Upper lobe of right lung (tissue), 1 donor: Measurements from ENCODE around the gene PMFBP1. TPM values are rescaled to one million over a fixed set of nuclear protein-coding genes. Genes with fewer than 3 reads are reported as not detected.

Experiments used
- ATAC-seq: fragments of 200-7000 bp; cut with Tn5 transposase; one replicate; pipeline ENCODE4 v1.9.1; 2020; ENCODE audit warnings: mild to moderate bottlenecking, moderate library complexity
- DNase-seq: peaks from one replicate; pipeline ENCODE4 v3.0.0-alpha.2; 2020
- H3K27ac ChIP-seq: fragments of 200-600 bp; one replicate; pipeline ENCODE4 v1.8.0; 2022
- H3K27me3 ChIP-seq: fragments of 200-600 bp; one replicate; pipeline ENCODE4 v1.8.0; 2022; ENCODE audit warnings: mild to moderate bottlenecking
- H3K36me3 ChIP-seq: fragments of 200-600 bp; one replicate; pipeline ENCODE4 v1.8.0; 2022
- H3K4me1 ChIP-seq: fragments of 200-600 bp; one replicate; pipeline ENCODE4 v1.8.0; 2022
- H3K4me3 ChIP-seq: fragments of 200-600 bp; one replicate; pipeline ENCODE4 v1.8.0; 2022; ENCODE audit warnings: mild to moderate bottlenecking
- H3K9me3 ChIP-seq: fragments of 200-600 bp; one replicate; pipeline ENCODE4 v1.8.0; 2022
- CTCF ChIP-seq: fragments of 200-600 bp; IDR thresholded peaks from one replicate; pipeline ENCODE4 v1.8.0; 2022; ENCODE audit warnings: antibody characterized with exemption
- intact Hi-C: fragments of 100-400 bp; cut with DNase I; formaldehyde crosslinking; loops from one replicate; pipeline ENCODE4 v1.11.0; 2022
- total RNA-seq: library from RNA; stranded (reverse); fragmentation: NEBNext Ultra II Directional; extraction: Animal tissue kit (Norgen Biotek cat#: 25700); gene quantifications from one replicate; pipeline ENCODE4 v1.2.1, GENCODE V29; 2021
- donor health status: DM: no; HTN: yes; CAD: no; lungs with severe emphysema.

Gene PMFBP1
- total RNA-seq, 1 donor from 2014 or later, result 0.23 TPM

- Histone ChIP-seq H3K4me3 (no peak overlapping the region), H3K36me3 (no peaks in the 10 kb centered on the region), H3K27ac (no peak overlapping the region), H3K27me3 (no peaks in the 10 kb centered on the region), H3K4me1 (no peaks in the 10 kb centered on the region), H3K9me3 (no peaks in the 10 kb centered on the region)
- ATAC-seq, result no peak
- DNase-seq, result no peak
- no peak for TF ChIP-seq CTCF
- intact Hi-C loops, result no loop called here
Observed at GRCh38 chr16:72120026-72120425, 51.9 kb downstream of the PMFBP1 start.

- no peaks in the 10 kb centered on the region for H3K27me3 ChIP-seq
- H3K4me3 ChIP-seq, result no peak overlapping the region
- no peaks in the 10 kb centered on the region for H3K4me1 ChIP-seq
- intact Hi-C loops, result no loop called here
- no peak for TF ChIP-seq CTCF
- no peak for ATAC-seq
- H3K27ac ChIP-seq, result no peak overlapping the region
- no peaks in the 10 kb centered on the region for H3K9me3 ChIP-seq
- DNase-seq, result no peak
- peaks cover 49% of the 10 kb centered on the region for H3K36me3 ChIP-seq
Observed at GRCh38 chr16:72113616-72113945, 58.4 kb downstream of the PMFBP1 start.

GRCh38 chr16:72112906-72113615 lies 58.9 kb downstream of the PMFBP1 start:
- Histone ChIP-seq H3K27ac (no peak overlapping the region), H3K4me1 (no peaks in the 10 kb centered on the region), H3K4me3 (no peak overlapping the region), H3K9me3 (no peaks in the 10 kb centered on the region), H3K27me3 (no peaks in the 10 kb centered on the region), H3K36me3 (peaks cover 54% of the 10 kb centered on the region)
- DNase-seq (no peak), ATAC-seq (no peak)
- intact Hi-C loops, result no loop called here
- TF ChIP-seq CTCF, result no peak

- TF ChIP-seq CTCF, result no peak
- intact Hi-C loops, result no loop called here
- ATAC-seq (no peak), DNase-seq (no peak)
- Histone ChIP-seq H3K27ac (no peak overlapping the region), H3K27me3 (no peaks in the 10 kb centered on the region), H3K9me3 (no peaks in the 10 kb centered on the region), H3K36me3 (peaks cover 61% of the 10 kb centered on the region), H3K4me3 (no peak overlapping the region), H3K4me1 (no peaks in the 10 kb centered on the region)
Observed at GRCh38 chr16:72112452-72112792, 59.5 kb downstream of the PMFBP1 start.

GRCh38 chr16:72111657-72112451 lies 60.1 kb downstream of the PMFBP1 start:
- intact Hi-C loops, result no loop called here
- Histone ChIP-seq H3K27ac (no peak overlapping the region), H3K4me3 (no peak overlapping the region), H3K36me3 (peaks cover 66% of the 10 kb centered on the region), H3K27me3 (no peaks in the 10 kb centered on the region), H3K4me1 (no peaks in the 10 kb centered on the region), H3K9me3 (no peaks in the 10 kb centered on the region)
- TF ChIP-seq CTCF, result no peak
- no peak for DNase-seq
- no peak for ATAC-seq
